ENCODE results near the gene CRADD. TPM values are rescaled to one million over a fixed set of nuclear protein-coding genes. Genes with fewer than 3 reads are reported as not detected.

Gene CRADD
- total RNA-seq, 2 experiments from 2014 or later, result 7.0 to 11.3 TPM

- H3K4me3 Mint-ChIP-seq, result no peak overlapping the region
- H3K4me1 Mint-ChIP-seq (ENCODE audit: low read depth), result peaks cover 46% of the 10 kb centered on the region
- no peak for DNase-seq
- intact Hi-C loops (cut with micrococcal nuclease), result no loop called here
- TF ChIP-seq CTCF (IDR thresholded peaks at IDR 0.05), result no peak
- peaks cover 1% of the 10 kb centered on the region for H3K9me3 Mint-ChIP-seq
- peaks cover 11% of the 10 kb centered on the region for H3K36me3 Mint-ChIP-seq (ENCODE audit: low read depth)
- POLR2A ChIA-PET, result no interaction called here
- no peaks in the 10 kb centered on the region for H3K27me3 Mint-ChIP-seq
- H3K27ac Mint-ChIP-seq, result no peak overlapping the region
- CTCF ChIA-PET, result interaction anchor here (1.8 to 2.0 kb wide), 3 partner anchors 18 to 299 kb away, joined by 5 to 8 read pairs (median 6); no protein-coding TSS in a partner anchor
- no peak for ATAC-seq
Measured at GRCh38 chr12:93802698-93803423, 125.7 kb downstream of the CRADD start.

- Mint-ChIP-seq H3K36me3 (ENCODE audit: low read depth) (peaks cover 11% of the 10 kb centered on the region), H3K4me1 (ENCODE audit: low read depth) (peaks cover 43% of the 10 kb centered on the region), H3K4me3 (no peak overlapping the region), H3K9me3 (peaks cover 1% of the 10 kb centered on the region), H3K27ac (no peak overlapping the region), H3K27me3 (no peaks in the 10 kb centered on the region)
- intact Hi-C loops (cut with micrococcal nuclease), result no loop called here
- TF ChIP-seq CTCF (IDR thresholded peaks at IDR 0.05), result no peak
- no peak for ATAC-seq
- no peak for DNase-seq
- POLR2A ChIA-PET, result no interaction called here
- CTCF ChIA-PET, result interaction anchor here (1.8 to 2.0 kb wide), 3 partner anchors 18 to 299 kb away, joined by 5 to 8 read pairs (median 6); no protein-coding TSS in a partner anchor
Measured at GRCh38 chr12:93803424-93803807, 126.2 kb downstream of the CRADD start.

- Mint-ChIP-seq H3K4me3 (no peak overlapping the region), H3K36me3 (ENCODE audit: low read depth) (peaks cover 7% of the 10 kb centered on the region)
- ATAC-seq, result peak; percentile 58
Measured at GRCh38 chr12:93804392-93805179, 127.4 kb downstream of the CRADD start.

GRCh38 chr12:93805736-93806141 lies 128.6 kb downstream of the CRADD start:
- Mint-ChIP-seq H3K4me1 (ENCODE audit: low read depth) (peaks cover 37% of the 10 kb centered on the region), H3K27me3 (no peaks in the 10 kb centered on the region), H3K4me3 (no peak overlapping the region), H3K27ac (no peak overlapping the region), H3K9me3 (no peaks in the 10 kb centered on the region), H3K36me3 (ENCODE audit: low read depth) (peaks cover 3% of the 10 kb centered on the region)
- TF ChIP-seq CTCF (IDR thresholded peaks at IDR 0.05), result no peak
- ChIA-PET CTCF (no interaction called here), POLR2A (no interaction called here)
- no peak for ATAC-seq
- intact Hi-C loops (cut with micrococcal nuclease), result no loop called here
- no peak for DNase-seq

More at GRCh38 chr12:93804392-93805179, 127.4 kb downstream of the CRADD start:
- ChIA-PET CTCF (interaction anchor here (0.9 to 1.9 kb wide), 3 partner anchors 38 to 302 kb away, joined by 3 to 8 read pairs (median 6); no protein-coding TSS in a partner anchor), POLR2A (interaction anchor here (0.6 kb wide), 1 partner anchor 107 kb away, joined by 3 read pairs; no protein-coding TSS in a partner anchor)
- H3K9me3 Mint-ChIP-seq, result peaks cover 1% of the 10 kb centered on the region
- peaks cover 37% of the 10 kb centered on the region for H3K4me1 Mint-ChIP-seq (ENCODE audit: low read depth)
- no peaks in the 10 kb centered on the region for H3K27me3 Mint-ChIP-seq
- no peak for TF ChIP-seq CTCF (IDR thresholded peaks at IDR 0.05)
- intact Hi-C loops (cut with micrococcal nuclease), result no loop called here
- no peak for DNase-seq
- peak overlapping the region; percentile 1 for H3K27ac Mint-ChIP-seq
